Liver (tissue), 3 donors: ENCODE results near the gene THBD.

Experiments used
- CTCF ChIP-seq: fragments of 150-350 bp; IDR thresholded peaks from 2 replicates; pipeline ENCODE4 v1.5.1; 2017; ENCODE audit warnings: improper control_type of control experiment, low read depth, low read length; ENCODE audit not compliant: missing input control
- GABPA ChIP-seq, 2 donors: IDR thresholded peaks in 1 of 2; conservative IDR thresholded peaks in 1 of 2; 2 replicates each; pipeline ENCODE4 v1.6.1; 2016; ENCODE audit warnings: antibody characterized with exemption in 2 of 2, mild to moderate bottlenecking in 1 of 2, moderate library complexity in 1 of 2
- JUND ChIP-seq, 2 donors: IDR thresholded peaks; 2 replicates each; pipeline ENCODE4 v1.6.1; 2016; ENCODE audit warnings: antibody characterized with exemption in 2 of 2
- SP1 ChIP-seq: IDR thresholded peaks from 2 replicates; pipeline ENCODE4 v1.6.1; 2018; ENCODE audit warnings: antibody characterized with exemption, mild to moderate bottlenecking
- TAF1 ChIP-seq: conservative IDR thresholded peaks from 2 replicates; pipeline ENCODE4 v1.6.1; 2016; ENCODE audit warnings: antibody characterized with exemption, mild to moderate bottlenecking
- YY1 ChIP-seq: IDR thresholded peaks from 2 replicates; pipeline ENCODE4 v1.6.1; 2016; ENCODE audit warnings: antibody characterized with exemption, mild to moderate bottlenecking
- donor health status: healthy.
- donor health status: healthy.

GRCh38 chr20:23074052-23074451 lies 24.6 kb upstream of the THBD start:
- TF ChIP-seq SP1 (no peak), YY1 (no peak), CTCF (no peak), GABPA (IDR thresholded peaks at IDR 0.05 in 1 of 2, conservative IDR thresholded peaks at IDR 0.05 in 1 of 2) (no peak), TAF1 (no peak), JUND (IDR thresholded peaks at IDR 0.05) (no peak)
